Muscle of back (tissue), 11 donors: ENCODE measurements around the gene ZNF451. TPM values are rescaled to one million over a fixed set of nuclear protein-coding genes. Genes with fewer than 3 reads are reported as not detected.
A peak's percentile ranks its signal among the peaks of the same experiment; 100 is the strongest.

Experiments used
- DNase-seq, 3 donors: peaks; one replicate each; pipeline versions ENCODE4 v3.0.0 to v3.0.0-alpha.2; 2013
- polyA plus RNA-seq, 10 donors: library from polyadenylated mRNA; unstranded; fragments of 120-200 nt; gene quantifications; one replicate each; pipeline ENCODE4 v1.2.1, GENCODE V29; 2013; ENCODE audit not compliant: insufficient read length in 10 of 10

The ZNF451 gene
- polyA plus RNA-seq, 10 donors = 17.4 to 32.0 (median 24.9) TPM

DNA sequence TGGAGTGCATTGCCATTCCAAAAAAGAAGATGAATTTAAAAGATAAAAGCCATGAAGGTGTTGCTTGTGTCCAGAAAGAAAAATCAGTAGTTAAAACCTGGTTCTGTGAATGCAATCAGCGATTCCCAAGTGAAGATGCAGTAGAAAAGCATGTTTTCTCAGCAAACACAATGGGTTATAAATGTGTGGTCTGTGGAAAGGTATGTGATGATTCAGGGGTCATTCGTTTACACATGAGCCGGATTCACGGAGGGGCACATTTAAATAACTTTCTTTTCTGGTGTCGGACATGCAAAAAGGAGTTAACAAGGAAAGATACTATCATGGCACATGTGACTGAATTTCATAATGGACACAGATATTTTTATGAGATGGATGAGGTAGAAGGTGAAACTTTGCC is 57.4 kb downstream of the ZNF451 start:
- no peak for DNase-seq

DNA sequence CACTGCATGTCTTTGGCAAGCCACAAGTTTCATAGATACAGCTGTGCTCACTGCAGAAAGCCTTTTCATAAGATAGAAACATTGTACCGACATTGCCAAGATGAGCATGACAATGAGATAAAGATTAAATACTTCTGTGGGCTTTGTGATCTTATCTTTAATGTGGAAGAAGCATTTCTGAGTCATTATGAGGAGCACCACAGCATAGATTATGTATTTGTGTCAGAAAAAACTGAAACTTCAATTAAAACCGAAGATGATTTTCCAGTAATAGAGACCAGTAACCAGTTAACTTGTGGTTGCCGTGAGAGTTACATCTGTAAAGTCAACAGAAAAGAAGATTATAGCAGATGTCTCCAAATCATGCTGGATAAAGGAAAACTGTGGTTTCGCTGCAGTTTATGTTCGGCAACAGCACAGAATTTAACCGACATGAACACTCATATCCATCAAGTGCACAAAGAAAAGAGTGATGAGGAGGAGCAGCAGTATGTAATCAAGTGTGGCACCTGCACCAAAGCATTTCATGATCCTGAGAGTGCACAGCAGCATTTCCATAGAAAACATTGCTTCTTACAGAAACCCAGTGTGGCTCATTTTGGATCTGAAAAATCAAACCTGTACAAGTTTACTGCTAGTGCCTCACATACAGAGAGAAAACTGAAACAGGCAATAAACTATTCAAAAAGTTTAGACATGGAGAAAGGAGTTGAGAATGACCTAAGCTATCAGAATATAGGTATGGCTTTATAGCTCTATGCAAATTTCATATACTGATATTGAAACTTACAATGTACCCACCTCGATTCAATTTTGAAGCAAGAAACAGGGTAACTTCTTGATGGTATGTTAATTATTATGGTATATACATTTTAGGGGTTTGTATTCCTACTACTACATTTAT is 58.2 kb downstream of the ZNF451 start:
- no peak for DNase-seq

- DNase-seq = no peak
Observed at GRCh38 chr6:57158658-57159057, 68.7 kb downstream of the ZNF451 start.

DNA sequence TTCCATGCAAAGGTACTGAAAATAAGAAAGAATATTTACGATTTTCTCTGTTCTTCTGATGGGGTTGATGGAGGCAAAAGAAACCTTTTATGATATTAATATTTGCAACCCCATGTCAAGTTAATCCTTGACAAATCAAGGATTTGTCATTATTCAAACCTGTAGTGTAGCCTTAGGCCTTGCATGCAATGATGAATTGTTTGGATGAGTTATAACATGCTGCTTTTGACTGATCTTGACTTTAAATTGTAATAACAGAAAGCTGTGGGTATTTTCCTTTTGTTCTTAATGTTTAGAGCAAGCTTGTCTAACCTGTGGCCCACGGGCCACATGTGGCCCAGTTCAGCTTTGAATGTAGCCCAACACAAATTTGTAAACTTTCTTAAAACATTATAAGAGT is 69.1 kb downstream of the ZNF451 start:
- no peak for DNase-seq

GRCh38 chr6:57162028-57162427 is 72.0 kb downstream of the ZNF451 start:
- DNase-seq = no peak

GRCh38 chr6:57162516-57162915 is 72.5 kb downstream of the ZNF451 start:
- no peak for DNase-seq

DNA sequence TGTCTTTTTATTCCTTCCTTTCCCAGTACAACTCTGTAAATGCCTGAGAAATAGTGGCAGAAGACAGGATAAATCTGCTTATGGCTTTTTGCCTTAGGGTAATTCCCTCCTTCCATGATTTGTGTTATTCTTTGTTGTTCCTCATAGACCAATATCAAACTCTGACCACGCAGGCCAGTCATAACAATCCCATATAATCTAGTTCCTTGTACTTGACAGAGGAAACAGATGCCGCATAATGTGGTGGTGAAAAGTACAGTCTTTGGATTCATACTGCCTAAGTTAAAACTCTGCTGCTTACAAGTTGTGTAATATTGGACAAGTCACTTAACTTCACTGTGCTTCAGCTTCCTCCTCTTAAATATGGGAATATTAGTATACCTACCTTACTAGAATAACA is 74.0 kb downstream of the ZNF451 start:
- DNase-seq = no peak

DNA sequence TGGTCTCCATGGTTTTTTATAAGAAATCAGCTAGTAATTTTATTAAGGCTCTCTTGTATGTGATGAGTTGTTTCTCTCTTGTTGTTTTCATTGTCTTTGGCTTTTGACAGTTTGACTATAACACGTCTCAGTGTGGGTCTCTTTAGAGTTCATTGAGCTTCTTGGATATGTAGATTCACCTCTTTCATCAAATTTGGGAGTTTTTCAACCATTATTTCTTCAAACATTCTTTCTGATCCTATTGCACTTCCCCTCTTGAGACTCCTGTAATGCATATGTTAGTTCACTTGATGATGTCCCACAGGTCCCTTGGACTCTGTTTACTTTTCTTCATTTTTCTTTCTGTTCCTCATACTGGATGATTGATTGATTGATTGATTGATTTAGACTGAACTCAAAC is 75.1 kb downstream of the ZNF451 start:
- DNase-seq = no peak

DNA sequence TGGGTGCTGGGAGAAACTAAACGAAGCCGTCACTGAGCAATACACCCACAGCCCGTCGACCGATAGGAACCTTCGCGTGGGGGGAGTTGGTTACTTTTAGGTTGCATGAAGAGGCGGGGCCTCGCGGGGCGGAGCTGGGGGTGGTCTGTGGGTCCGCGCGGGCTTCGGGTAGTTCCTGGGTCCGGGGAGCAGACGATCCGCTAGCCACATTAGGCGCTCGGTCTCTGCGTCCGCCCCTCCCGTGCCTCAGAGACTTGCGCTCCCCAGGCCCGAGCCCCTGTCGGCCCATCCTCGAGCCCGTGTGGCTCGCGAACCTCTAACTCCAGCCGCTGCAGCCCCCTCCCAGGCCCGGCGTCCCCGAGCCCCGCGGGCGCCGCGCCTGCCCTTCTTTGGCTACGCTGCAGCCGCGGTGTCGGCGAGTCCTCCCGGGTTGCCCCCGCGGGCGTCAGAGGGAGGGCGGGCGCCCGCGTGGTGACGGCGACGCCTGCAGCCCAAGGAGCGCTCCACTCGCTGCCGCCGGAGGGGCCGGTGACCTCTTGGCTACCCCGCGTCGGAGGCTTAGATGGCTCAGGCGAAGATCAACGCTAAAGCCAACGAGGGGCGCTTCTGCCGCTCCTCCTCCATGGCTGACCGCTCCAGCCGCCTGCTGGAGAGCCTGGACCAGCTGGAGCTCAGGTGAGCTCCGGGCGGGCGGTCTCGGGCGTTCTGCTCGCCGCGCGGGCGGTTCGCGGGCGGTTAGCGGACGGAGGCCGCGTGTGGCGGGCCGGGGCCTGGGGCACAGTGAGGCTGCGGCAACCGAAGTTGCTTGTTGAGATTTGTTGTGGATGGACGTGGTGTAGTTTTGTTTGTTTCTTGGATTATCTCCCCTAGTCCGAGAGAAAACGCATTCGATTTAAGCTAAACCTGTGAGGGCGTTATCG is 82.4 kb downstream of the ZNF451 start, which contains the start of gene BAG2:
Gene BAG2, plus strand, starts transcription at position 191 of the 920 bp plus-strand sequence. Its CDS starts 372 bp downstream, at position 563.
- DNase-seq = peak; percentile 86 to 95 (median 88)

DNA sequence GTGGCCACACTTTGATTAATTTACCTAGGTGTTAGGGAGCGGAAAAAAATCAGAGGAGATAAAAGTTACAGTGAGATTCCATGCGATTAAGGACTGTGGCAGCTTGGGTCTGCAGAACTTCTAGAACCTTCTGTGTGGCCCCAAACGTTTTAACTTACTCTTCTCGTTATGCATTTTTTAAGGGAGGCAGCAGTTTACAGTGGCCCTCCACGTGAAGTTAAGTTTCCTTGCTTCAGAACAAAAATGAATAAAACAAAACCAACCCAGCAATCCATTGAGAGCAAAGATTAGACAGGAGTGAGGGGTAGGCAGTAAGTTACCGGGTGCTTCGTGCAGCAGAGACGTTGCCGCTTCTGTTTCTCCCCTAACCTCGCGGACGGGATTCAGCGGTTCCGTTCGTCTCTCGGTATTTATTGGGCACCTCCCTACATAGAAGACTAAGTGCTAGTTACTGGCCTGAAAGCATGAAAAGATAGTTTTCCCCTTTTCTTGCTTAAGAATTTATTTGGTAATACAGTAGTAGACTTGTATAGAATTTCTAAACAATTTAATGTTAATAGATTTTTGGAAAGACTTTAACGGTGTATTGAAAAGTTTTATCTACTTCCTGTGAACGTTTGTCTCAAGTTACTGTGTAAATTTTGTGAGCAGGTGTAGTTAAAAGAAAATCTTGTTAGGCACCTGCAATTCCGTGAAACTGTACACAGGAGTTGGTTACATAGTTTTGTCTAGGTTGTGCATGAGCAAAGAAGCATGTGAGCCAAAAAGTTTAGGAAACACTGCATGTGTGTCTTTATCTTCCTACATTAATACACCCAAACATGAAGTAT is 83.3 kb downstream of the ZNF451 start:
- peak in 2 of 3 donors; percentile 19 to 37 for DNase-seq

GRCh38 chr6:57173886-57174510 is 84.0 kb downstream of the ZNF451 start:
- peak; percentile 27 to 60 (median 45) for DNase-seq

- no peak for DNase-seq
Observed at GRCh38 chr6:57174511-57174907, 84.5 kb downstream of the ZNF451 start.

GRCh38 chr6:57177545-57178265 is 87.7 kb downstream of the ZNF451 start:
- DNase-seq = peak; percentile 62 to 91 (median 89)

- no peak for DNase-seq
Observed at GRCh38 chr6:57180596-57180995, 90.6 kb downstream of the ZNF451 start.

DNA sequence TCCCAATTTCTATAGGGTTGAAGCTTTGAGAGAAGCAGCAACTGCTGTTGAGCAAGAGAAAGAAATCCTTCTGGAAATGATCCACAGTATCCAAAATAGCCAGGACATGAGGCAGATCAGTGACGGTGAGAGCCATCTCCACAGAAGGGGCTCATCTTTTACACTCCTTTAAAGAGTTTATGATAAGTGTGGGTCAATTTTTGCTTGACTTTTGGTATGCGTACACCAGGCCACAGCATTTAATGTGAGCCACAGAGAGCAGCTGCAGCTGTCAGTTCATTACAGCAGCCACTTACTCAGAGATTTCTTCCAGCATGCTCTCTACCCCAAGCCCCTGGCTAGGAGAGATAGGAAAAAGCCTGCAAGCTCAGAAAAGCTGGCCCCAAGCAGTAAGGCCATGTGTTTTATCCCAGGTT is 92.0 kb downstream of the ZNF451 start:
- peak; percentile 31 to 51 (median 43) for DNase-seq

DNA sequence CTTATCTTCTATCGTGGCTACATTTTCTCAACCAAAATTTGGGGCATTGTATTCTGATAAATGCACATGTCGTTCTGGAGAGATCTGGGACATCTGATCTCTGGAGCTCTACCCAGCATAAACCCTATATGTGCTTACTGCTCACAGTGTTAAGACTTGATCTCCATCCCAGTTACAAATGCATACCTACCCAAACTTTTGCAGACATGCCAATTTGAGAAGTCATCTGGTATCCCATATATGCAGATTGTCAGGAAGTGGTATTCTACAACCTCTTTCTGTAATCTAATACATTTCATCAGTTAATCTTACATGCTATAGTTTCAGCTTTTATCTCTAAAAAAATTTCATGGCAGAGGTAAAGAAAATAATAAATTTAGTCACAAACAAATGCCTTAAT is 93.3 kb downstream of the ZNF451 start:
- DNase-seq = no peak

- DNase-seq = peak; percentile 27 to 55 (median 38)
Observed at GRCh38 chr6:57190140-57190539, 100.2 kb downstream of the ZNF451 start.

DNA sequence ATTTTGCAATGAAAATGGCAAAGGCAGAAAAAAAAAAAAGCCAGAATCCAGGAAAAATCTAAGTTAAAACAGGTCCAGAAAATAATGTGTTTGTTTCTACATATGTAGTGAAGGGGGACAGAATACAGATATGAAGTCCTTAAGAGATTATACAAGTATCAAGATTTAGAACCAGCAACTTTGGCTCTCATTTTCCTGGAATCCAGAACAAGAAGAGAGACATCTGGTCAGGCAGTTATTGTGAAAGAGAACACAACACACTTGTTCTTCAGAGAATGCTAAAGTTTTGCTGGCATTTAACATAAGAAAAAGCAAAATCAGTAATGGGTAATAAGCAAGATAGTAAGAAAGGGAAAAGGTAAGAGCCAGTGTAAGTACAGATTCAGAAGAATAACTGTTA is 103.2 kb downstream of the ZNF451 start:
- DNase-seq = no peak

- no peak for DNase-seq
Observed at GRCh38 chr6:57195457-57195856, 105.5 kb downstream of the ZNF451 start.

GRCh38 chr6:57198926-57199636 is 109.1 kb downstream of the ZNF451 start:
- DNase-seq = no peak
